HepG2 (cell line): ENCODE data around the gene SLC7A10. TPM values are rescaled to one million over a fixed set of nuclear protein-coding genes. Genes with fewer than 3 reads are reported as not detected.

Experiments
- HOMEZ ChIP-seq: IDR thresholded peaks from 2 replicates; pipeline ENCODE4 v1.6.1; 2016; ENCODE audit warnings: low read depth
- MXD1 ChIP-seq: sonication (generic); formaldehyde crosslinking; IDR thresholded peaks from 2 replicates; pipeline ENCODE4 v1.4.0; 2020; ENCODE audit warnings: mild to moderate bottlenecking, missing genetic modification reagents
- SALL2 ChIP-seq: sonication (generic); formaldehyde crosslinking; IDR thresholded peaks from 2 replicates; pipeline ENCODE4 v1.8.1; 2023; ENCODE audit warnings: mild to moderate bottlenecking, missing genetic modification reagents, inconsistent platforms
- TBX3 ChIP-seq: fragments of 450-650 bp; IDR thresholded peaks from 2 replicates; pipeline ENCODE4 v1.6.1; 2017; ENCODE audit warnings: antibody characterized with exemption, mild to moderate bottlenecking, inconsistent platforms, borderline replicate concordance
- U2AF1 ChIP-seq: fragments of 200-400 bp; formaldehyde crosslinking; optimal IDR thresholded peaks from 2 replicates; pipeline ENCODE3; 2017; ENCODE audit warnings: mild to moderate bottlenecking, low read depth, low read length
- ZBTB4 ChIP-seq: sonication (generic); formaldehyde crosslinking; IDR thresholded peaks from 2 replicates; pipeline ENCODE4 v1.4.0; 2020; ENCODE audit warnings: missing genetic modification reagents, mild to moderate bottlenecking, borderline replicate concordance
- ZNF512 ChIP-seq: sonication (generic); formaldehyde crosslinking; IDR thresholded peaks from 2 replicates; pipeline ENCODE4 v1.4.0; 2020; ENCODE audit warnings: mild to moderate bottlenecking, missing genetic modification reagents
- polyA plus RNA-seq, 8 experiments: library from polyadenylated mRNA; depleted of rRNA in 3 of 8; stranded (reverse) in 7 of 8; unstranded in 1 of 8; fragments of >200 nt; fragmentation: Illumina TruSeq in 4 of 8; extraction: Trizol in 4 of 8; gene quantifications; 2 replicates each; pipeline versions ENCODE4 v1.2.1 to v1.2.3, GENCODE V29; 2011 to 2016; ENCODE audit warnings: low read depth in 4 of 8, missing spikeins in 1 of 8, mixed read lengths in 1 of 8; ENCODE audit not compliant: insufficient read depth in 1 of 8
- total RNA-seq, 5 experiments: library from RNA; depleted of rRNA; stranded (reverse); fragments of >200 nt; fragmentation: Illumina TruSeq; extraction: Trizol; gene quantifications; 2 replicates each; pipeline ENCODE4 v1.2.3, GENCODE V29; 2016; ENCODE audit warnings: low read depth in 1 of 5
- TF ChIP-seq, protein P1 (sequence below): sonication (generic); formaldehyde crosslinking; IDR thresholded peaks from 2 replicates; pipeline ENCODE4 v1.5.0; 2020; ENCODE audit warnings: mild to moderate bottlenecking, missing genetic modification reagents
- TF ChIP-seq, protein P2 (sequence below): IDR thresholded peaks from 2 replicates; pipeline ENCODE4 v1.6.1; 2016; ENCODE audit warnings: missing biosample characterization, missing genetic modification reagents, low read depth
- TF ChIP-seq, protein P3 (sequence below): sonication (generic); formaldehyde crosslinking; IDR thresholded peaks from 2 replicates; pipeline ENCODE4 v1.4.0; 2020; ENCODE audit warnings: missing genetic modification reagents

The SLC7A10 gene
- total and polyA plus RNA-seq, 2 of the 13 experiments (the other 11 are each of a cell fraction or from before 2014, with no cell fraction given) = 1.1 to 2.2 TPM

- TF ChIP-seq ZBTB4 (CRISPR knock-in tag) = peak; percentile 32; the same call in 1 of the 2 replicates
- peak; percentile 77; the same call in 1 of the 2 replicates for TF ChIP-seq SALL2 (CRISPR knock-in tag)
- TF ChIP-seq, protein P1, sequence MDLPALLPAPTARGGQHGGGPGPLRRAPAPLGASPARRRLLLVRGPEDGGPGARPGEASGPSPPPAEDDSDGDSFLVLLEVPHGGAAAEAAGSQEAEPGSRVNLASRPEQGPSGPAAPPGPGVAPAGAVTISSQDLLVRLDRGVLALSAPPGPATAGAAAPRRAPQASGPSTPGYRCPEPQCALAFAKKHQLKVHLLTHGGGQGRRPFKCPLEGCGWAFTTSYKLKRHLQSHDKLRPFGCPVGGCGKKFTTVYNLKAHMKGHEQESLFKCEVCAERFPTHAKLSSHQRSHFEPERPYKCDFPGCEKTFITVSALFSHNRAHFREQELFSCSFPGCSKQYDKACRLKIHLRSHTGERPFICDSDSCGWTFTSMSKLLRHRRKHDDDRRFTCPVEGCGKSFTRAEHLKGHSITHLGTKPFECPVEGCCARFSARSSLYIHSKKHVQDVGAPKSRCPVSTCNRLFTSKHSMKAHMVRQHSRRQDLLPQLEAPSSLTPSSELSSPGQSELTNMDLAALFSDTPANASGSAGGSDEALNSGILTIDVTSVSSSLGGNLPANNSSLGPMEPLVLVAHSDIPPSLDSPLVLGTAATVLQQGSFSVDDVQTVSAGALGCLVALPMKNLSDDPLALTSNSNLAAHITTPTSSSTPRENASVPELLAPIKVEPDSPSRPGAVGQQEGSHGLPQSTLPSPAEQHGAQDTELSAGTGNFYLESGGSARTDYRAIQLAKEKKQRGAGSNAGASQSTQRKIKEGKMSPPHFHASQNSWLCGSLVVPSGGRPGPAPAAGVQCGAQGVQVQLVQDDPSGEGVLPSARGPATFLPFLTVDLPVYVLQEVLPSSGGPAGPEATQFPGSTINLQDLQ (CRISPR knock-in tag) = no peak
- TF ChIP-seq ZNF512 = no peak
- TF ChIP-seq MXD1 = peak; percentile 20
- TF ChIP-seq, protein P2, sequence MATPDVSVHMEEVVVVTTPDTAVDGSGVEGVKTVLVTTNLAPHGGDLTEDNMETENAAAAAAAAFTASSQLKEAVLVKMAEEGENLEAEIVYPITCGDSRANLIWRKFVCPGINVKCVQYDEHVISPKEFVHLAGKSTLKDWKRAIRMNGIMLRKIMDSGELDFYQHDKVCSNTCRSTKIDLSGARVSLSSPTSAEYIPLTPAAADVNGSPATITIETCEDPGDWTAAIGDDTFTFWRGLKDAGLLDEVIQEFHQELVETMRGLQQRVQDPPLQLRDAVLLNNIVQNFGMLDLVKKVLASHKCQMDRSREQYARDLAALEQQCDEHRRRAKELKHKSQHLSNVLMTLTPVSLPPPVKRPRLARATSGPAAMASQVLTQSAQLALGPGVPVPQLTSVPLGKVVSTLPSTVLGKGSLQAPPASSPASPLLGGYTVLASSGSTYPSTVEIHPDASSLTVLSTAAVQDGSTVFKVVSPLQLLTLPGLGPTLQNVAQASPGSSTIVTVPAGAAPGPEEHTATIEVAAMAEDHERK = no peak
- TF ChIP-seq TBX3 = no peak; the same call in 1 of the 2 replicates
- TF ChIP-seq, protein P3, sequence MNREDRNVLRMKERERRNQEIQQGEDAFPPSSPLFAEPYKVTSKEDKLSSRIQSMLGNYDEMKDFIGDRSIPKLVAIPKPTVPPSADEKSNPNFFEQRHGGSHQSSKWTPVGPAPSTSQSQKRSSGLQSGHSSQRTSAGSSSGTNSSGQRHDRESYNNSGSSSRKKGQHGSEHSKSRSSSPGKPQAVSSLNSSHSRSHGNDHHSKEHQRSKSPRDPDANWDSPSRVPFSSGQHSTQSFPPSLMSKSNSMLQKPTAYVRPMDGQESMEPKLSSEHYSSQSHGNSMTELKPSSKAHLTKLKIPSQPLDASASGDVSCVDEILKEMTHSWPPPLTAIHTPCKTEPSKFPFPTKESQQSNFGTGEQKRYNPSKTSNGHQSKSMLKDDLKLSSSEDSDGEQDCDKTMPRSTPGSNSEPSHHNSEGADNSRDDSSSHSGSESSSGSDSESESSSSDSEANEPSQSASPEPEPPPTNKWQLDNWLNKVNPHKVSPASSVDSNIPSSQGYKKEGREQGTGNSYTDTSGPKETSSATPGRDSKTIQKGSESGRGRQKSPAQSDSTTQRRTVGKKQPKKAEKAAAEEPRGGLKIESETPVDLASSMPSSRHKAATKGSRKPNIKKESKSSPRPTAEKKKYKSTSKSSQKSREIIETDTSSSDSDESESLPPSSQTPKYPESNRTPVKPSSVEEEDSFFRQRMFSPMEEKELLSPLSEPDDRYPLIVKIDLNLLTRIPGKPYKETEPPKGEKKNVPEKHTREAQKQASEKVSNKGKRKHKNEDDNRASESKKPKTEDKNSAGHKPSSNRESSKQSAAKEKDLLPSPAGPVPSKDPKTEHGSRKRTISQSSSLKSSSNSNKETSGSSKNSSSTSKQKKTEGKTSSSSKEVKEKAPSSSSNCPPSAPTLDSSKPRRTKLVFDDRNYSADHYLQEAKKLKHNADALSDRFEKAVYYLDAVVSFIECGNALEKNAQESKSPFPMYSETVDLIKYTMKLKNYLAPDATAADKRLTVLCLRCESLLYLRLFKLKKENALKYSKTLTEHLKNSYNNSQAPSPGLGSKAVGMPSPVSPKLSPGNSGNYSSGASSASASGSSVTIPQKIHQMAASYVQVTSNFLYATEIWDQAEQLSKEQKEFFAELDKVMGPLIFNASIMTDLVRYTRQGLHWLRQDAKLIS (CRISPR knock-in tag) = no peak
- TF ChIP-seq HOMEZ (CRISPR knock-in tag) = peak; percentile 52; the same call in 1 of the 2 replicates
- TF ChIP-seq U2AF1 = no peak
Observed at GRCh38 chr19:33273881-33274662, 48.4 kb upstream of the SLC7A10 start (continued).
